ENCODE results near the gene HCRTR1.
A peak's percentile ranks its signal among the peaks of the same experiment; 100 is the strongest.

HCRTR1 gene

DNA sequence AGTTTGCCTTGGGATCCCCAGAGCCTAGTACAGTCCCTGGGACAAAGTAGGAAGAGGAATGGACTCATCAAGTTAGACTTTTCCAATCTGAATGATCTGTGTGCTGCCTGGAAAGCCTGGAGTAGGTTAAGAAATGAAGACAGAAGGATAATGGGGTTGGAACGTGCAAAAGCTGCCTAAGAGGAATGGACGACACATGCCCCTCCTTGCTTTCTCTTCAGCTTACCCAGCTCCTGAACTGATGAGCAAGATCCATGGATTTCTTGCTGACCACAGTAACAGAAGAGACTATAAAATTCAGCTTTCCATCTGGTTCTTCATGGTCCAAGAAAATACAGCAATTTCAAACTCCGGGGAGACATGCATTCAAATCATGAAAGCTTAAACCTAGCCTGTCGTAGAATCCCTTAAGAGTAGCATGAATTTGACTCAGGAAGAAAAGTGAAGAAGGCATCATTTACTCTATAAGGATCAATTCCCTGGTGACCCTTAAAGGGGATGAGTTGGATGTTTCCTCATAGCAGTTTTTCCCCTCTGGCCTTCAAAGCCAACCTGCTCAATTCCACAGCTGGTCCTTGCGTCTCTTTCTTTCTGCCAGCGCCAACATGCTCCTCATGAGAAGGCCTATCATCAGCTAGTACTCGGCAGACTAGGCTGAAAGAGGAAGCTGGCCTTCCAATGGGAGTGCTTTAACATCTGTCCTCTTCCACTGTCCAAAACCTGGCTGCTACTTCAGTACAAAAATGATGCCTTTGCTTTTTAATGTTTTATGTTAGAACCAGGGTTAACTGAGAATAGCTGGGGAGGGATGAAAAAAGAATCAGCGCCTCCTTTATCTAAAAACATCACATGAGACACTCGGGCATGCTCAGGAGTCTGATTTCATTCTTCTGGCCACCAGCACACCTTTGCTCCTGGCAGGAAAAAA lies 32.9 kb downstream of the HCRTR1 start:
- DNase-seq, result no peak

DNA sequence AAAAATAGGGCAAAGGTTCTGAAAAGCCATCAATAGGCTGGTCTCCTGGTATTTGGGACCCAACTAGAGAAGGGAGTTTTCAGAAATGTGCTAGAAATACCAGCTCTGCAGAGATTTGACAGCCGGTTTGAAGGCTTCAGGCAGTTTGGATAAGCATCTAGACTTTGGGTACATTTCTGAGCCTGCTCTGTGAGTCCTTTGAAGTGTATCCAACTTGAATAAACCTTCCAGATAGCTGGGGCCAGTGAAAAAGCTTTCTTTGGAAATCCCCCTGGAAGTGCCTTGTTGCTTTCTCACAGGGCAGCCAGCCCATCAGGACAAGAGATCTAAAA lies 33.6 kb downstream of the HCRTR1 start:
- DNase-seq, result no peak

DNA sequence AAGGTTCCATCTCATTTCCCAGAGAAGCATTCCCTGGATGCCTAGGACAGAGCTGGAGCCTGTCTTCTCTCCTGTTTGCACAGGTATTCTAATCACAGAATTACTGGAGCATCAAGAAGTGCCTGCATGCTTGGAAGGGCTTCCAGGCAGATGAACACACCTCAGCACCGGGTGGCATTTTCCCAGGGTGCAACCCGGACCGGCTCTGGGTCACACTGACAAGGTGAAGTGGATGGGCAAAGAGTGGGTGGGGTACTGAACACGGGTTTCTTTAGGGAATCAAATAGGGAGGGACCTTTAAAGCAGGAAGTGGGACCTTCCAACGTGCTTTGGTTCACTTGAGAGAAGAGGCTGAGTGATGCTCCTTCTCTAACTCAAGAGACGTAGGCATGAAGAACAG lies 34.3 kb downstream of the HCRTR1 start:
- DNase-seq, result no peak

DNA sequence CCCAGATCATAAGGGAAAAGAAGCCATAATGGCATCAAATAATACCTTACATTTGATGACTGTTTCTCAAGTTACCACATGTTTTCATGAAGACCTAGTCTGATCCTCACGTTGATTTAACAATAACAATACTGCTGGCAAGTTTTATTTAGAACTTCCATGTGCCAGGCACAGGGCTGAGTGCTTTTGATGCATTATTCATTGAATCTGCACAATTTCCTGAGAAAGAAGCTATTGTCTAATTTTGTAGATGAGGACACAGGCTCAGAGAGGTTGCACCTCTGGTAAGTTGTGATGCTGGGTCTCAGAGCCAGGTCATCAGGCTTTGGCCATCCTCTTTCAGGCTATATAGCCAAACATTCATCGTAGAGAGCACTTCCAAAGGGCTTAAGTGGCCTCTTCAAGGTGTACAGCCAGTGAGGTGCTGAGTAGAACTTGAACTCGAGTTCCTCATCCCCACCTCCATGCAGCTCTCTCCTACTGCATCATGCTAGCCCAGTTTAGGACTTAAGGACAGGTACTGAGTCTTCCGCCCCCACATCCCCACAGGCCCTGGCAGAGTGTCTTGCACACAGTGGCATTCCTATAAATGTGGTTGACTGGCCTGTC lies 35.5 kb downstream of the HCRTR1 start:
- DNase-seq, result no peak

DNA sequence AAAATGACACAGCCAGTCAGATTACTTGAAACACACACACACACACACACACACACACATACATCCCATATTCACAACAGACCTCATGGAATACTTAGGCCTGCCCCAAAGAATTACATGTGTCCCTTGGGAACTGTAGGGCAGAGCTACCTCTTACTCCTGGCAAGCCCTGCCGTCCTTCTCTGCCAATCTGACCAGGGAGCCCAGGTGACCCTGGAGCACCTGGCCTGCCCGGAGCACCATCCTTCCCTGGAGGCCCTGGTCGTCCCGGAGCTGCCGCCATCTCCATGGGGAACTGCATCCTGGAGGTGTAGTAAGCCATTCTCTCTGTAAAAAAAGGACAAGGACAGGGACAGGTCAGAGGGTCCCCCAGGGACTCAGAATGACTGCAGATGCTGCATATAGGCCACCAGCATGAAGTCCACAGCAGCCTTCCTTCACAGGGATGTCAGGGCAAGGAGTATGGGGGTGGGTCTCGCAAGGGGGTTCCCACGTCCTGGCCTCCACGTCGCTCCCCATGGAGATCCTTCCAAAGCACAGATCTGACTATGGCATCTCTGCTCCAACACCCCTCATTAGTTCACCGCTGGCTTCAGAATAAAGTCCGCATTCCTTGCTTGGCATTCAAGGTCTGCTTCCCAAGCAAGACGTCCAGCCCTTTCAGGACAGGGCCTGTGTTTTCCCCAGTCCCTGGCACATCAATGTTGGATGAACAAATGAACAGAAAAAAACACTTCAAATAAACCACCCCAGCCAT lies 36.4 kb downstream of the HCRTR1 start:
- DNase-seq, result no peak

DNA sequence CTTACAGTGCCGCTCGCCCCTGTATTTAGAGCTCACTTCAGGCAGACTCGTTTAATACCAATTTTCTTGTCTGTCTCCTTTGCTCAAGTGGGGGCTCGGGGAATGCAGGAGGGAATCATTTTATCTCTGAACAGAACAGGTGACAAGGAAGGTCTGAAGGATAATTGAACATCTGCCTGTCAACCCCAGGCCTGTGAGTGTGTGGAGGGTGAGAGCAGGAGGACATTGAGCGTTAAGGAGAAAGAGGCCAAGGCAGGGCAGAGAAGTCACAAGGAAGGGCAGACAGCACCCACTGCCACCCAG lies 36.9 kb downstream of the HCRTR1 start:
- DNase-seq, result no peak

DNA sequence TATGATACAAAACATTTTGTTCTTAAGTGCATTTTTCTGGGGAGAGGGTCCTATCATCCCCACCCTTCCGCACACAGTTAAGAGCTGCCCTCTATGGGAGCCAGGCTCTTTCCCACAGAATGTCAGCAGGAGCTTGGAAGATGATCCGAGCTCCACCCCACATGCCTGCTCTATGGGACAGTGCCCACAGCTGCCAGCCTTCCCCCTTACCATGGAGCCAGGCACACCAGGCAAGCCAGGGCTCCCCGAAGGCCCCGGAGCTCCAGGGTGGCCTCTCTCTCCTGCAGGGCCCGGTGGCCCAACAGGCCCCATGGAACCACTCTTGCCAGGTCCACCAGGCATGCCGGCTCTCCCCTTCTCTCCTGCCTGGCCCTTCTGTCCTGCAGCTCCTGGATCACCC lies 37.6 kb downstream of the HCRTR1 start:
- DNase-seq, result no peak

DNA sequence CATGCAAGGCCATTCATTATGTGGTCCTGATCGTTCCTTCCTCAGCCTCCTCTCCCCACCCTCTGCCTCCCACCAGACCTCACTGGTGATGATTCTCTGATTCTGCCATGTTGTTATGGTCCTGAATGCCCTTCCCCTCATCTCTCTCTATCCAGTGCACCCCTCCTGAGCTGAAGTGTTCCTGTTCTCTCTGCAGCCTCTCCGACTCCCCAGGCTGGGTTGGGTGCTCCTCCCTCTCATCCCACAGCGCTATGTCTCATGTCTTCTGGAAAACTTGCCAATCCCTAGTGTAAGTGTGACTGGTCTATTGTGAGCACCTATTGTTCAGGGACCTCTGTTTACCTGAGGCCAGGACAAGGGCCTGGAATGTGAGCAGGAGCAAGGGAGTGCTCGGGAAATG lies 38.3 kb downstream of the HCRTR1 start:
- DNase-seq, result no peak

DNA sequence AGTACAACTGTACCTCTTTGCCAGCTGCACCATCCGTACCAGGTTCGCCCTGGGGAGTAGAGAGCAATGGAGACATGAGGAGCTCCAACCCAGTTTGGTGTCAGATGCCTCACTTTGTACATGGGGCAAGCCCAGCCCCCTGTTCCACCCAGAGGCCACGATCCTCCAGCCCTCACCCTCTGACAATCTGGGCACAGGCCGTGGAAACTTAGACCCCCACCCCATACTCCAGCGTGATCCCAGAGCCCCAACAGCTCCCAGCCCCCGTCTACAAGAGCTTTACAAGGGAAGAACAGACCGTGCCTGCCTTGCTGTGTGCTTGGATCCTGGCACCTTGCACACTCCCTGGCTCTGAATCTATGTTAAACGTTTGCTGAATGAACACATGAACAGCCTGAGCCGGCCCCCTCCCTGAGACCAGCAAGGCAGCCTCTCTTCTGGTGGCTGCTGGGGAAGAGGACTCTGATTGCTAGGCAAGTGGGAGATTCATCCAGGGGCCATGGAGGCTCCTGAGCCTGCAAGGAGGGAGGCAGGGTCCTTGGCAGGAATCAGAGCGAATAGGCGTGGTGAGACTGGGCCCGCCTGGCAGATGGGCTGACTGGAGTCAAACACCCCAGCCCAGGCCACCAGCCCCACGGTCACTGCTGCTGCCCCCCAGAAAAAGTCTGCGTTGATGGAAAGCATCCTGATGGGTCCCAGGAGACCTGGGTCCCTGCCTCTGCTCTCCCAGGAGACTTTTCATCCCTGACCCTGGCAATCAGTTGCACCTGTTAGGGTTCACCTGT lies 39.7 kb downstream of the HCRTR1 start:
- no peak for DNase-seq

DNA sequence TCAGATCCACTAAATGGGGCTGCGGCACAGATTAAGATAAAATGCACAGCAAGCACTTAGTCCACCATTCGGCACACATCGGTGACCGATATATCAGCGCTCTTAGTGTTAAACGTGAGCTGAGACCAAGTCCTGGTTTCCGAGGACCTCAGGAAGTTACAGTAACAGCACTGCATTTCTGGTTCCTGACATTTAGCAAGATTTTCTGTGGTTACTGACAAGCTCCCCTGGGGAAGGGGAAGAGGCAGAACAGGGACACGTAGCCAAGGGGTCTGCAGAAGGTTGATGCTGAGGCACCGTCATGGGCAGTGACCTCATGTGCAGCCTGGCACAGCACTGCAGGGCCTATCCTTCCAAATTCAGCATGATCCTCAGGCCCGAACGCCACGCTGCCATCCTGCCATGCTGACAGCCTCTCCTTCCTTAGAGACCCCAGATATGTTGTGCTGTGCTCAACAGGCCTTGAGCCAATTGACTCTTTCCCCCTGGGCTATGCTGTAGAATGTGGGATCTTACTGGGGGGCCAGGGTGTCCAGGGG lies 40.6 kb downstream of the HCRTR1 start:
- DNase-seq, result no peak

DNA sequence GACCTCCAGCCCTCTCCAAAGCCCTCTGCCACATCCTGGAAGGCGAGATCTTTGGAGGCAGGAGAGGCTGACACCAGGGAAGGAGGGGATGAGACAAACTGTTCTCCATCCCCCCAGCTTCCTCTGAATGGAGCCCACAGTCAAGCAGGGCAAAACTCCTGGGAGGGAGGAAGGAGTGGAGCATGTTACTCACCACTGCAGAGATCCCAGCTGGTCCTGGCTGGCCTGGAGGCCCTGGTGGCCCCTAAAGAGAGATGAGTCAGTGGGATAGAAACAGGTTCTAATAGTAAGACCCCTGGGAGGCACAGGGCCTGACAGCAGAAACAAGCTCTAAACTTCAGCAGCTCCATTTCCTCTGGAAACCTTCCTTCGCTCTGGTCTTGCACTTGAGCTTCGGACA lies 41.2 kb downstream of the HCRTR1 start:
- no peak for DNase-seq

DNA sequence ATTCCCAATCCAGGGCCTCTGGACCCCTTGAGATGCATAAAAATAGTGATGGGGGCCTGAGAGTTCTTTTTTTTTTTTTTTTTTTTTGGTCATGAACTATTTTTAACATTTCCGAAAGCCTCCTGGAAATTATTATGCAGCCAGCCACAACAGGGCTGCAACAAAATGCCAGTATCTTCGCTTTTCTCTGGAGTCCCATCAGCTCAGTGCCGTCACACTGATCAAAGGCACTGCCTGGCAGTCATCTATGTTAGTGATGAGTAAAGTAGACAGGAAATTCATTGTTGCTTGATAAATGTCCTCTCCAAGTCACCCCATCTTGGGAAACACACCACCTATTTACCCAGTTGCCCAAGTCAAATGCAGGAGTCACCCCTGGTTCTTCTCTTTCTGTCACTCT lies 42.4 kb downstream of the HCRTR1 start:
- DNase-seq, result no peak

DNA sequence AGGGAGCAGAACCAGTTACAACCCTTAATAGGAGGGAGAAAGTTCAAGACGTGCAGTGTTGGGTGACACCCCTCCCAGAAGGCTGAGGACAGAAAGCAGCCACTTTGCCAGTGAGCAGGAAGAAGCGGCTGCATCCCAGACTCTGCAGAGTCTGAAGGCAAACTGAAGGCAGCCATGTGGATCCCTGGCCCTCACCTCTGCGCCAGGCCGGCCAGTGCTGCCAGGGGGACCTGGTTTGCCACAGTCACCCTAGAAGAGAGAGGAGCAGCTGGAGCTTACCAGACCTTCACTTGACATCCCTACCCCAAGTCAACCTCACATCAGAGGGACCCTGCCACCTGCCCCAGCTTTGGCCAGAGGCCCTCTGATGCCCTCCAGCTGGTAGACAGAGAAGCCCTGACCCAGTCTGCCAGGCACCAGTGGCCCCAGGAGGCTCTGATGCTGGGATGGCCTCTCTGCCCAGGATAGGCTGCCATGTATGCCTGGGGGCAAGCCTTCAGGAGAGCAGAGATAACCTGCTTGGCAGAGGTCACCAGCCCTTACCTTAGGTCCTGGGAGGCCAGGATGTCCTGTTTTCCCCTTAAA lies 43.5 kb downstream of the HCRTR1 start:
- no peak for DNase-seq

DNA sequence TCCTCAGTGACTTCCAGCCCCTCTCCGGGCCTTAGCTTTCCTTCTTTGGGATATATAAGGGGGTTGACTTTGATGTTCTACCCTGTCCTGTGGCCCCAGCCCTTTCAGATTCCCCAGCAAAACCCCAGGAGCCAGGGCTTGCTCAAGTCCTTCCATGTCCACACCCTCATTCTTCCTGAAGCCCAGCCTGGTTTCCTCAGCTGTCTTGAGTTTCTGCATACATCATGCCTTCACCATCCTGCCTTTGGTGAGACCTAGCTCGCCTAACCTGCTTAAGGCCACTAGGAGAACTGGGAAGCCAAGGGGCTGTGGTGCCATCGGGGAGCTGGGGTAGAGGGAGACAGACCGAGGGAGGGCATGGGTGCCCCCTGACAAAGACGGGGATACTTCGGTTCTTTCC lies 44.4 kb downstream of the HCRTR1 start:
- no peak for DNase-seq

DNA sequence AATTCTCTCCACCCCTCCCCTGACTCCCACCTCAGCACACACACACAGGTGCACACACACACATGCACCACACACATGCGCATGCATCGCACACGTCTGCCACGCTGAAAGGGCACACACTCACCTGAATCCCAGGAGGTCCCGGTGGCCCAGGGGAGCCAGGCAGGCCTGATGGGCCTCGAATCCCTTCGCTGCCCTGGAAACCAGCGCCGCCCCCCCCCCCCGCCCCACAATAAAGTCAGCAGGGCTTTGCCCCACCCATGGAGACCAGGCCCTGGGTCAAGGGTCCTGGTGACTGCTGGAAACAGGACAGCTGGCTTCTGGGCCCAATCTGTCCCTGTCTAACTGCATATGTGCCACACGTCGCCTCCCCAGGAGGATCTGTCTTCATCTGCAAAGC lies 45.0 kb downstream of the HCRTR1 start:
- DNase-seq, result no peak

DNA sequence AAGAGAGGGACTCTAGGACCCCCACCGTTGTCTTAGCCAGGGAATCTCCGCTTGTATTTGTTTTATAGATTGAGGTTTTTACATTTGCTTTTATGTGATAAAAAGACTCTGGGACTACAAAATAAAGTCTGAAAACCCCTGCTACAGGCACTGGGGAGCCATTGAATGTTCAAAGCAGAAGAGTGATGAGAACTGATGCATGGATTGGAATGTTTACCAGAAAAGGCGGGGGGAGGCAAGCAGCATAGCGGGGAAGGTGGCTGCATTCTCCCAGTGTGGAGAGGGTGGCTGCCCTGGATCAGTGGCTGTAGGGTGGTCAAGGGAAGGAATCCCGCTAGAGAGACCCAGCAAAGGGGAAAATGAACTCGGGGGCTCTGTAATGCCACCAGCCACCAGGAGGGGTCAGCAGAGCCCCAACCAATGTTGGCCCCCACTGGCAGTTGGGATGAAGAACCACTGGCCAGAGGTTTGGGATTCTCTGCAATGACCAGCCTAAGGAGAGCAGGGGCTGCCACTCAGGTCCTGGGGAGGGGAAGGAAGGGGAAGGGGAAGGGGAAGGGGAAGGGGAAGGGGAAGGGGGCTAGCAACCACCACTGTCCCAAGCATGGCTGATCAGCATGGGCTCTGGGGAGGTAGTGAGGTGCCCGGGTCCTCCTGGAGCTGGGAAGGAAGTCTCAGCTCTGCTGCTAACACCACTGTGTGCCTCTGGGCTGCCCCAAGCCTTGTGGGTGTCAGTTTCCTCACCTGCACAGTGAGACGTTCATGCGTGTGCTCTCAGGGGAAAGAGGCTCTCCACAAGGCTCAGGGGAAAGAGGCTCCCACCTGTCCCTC lies 46.3 kb downstream of the HCRTR1 start:
- peak; percentile 90 for DNase-seq

DNA sequence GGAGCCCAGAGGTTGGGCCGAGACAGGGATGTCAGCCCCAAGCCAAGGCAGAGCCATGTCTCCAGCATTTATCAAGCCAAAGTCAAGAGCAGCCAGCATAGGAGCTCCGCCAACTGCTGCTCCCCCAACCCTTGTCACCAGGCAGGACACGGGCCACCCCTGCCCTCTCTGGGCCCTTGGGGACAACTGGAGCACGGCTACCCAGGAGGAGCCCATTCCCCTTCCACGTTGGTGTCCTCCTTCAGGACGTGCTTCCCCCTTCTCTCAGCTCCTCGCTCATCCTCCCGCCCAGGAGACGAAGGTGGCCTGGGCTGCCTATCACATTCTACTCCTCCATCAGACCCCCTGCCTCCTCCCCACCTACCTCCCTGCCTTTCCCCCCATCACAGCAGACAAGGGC lies 47.0 kb downstream of the HCRTR1 start:
- no peak for DNase-seq

DNA sequence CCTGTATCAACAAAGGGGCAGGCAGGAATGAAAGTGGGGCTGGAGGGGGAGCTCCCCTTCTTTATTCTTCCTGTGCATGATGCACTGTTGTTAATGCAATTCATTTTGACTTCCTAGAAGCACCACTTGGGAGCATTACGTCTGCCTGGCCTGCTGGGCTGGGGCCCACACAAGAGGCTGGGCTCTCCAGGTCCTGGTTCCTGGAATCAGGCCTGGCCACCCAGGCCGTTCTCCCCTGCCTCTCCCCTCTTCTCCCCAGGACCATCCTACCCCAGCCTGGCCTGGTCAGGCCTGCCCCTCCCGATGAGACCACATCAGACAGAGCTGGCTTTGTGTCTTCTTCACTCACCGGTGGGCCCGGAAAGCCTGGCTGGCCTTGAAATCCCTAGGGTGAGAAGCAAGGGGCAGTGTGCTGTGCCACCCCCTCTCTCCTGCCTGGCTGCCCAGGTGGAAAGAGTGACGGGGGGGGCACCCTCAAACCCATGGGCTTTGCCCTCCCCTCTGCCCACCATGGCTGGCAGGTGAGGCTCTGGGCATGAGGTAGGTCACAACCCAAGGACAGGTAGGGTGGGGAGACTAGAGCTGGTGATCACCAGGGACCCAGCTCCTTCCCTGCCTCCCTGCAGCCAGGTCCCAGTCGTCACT lies 47.9 kb downstream of the HCRTR1 start:
- no peak for DNase-seq

DNA sequence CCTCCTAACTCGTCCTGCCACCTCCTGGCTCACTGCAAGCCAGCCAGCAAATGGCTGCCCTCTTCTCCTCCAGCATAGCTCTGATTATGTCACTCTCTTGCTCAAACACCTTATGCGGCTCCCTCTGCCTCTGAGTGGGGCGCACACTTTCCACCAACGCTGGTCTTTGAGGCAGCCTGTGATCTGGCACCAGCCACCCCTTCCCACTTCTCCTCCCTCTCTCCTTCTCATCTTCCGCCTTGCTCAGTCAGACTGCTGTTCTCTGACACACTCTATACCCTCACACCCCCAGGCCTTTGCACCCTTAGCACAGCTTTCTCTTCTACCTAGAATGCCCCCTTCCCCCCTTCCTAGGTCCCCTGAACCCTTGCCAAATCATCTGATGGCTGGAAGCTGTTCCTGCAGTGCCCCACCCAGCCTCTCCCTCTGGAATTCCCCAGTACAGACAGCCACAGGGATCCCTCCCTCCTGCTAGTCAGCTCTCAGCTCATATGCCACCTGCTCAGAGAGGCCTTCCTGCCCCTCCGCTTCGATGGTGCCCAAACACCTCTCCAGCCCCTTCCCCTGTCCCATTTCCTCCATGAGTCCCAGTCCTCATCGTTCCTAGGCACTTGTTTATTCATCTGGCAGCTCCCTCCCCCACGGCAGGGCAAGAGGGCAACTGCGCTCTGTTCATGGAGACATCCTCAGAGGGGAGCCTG lies 48.9 kb downstream of the HCRTR1 start:
- peak; percentile 58 for DNase-seq

DNA sequence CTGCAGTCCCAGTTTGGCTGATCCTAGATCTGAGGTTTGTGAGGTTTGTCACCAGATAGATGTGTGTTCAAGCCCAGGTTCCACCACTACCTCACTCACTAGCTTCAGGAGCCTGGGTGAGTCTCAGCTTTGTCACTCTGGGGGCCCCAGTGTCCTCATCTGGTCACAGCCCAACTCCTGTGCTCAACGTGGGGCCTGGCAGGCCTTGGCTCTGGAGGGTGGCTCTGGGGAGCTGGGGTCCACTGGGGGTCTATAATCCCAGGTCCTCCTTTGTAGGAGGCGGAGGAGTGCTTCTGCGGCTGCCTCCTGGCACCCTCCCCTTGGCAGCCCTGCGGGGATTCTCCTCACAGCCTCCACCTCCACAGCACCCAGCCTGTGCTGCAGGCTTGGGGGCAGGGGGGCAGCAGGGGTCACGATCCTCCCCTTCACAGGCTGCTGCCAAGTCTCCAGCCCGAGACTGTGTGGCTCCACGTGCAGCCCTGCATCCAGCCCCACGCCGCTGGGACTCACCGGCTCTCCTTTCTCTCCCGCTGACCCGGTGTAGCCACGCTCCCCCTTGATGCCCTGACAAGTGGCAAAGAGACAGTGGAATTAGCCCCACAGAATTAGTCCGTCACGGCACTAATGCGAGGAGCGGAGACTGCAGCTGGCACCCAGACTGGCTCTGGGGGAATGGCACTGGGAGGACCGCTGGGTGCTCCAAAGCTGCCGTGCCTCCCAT lies 49.7 kb downstream of the HCRTR1 start:
- DNase-seq, result no peak

All from eye (tissue), 1 donor.